Endodermal cell (in vitro differentiated cells): Measurements from ENCODE around the gene FRY. TPM values are rescaled to one million over a fixed set of nuclear protein-coding genes. Genes with fewer than 3 reads are reported as not detected.

ENCODE experiments used
- DNase-seq: peaks from one replicate; pipeline ENCODE4 v3.0.0-alpha.2; 2017
- H3K27ac ChIP-seq: 2 replicates; pipeline ENCODE4 v1.5.1; 2013; ENCODE audit warnings: mild to moderate bottlenecking, low read depth, low read length, moderate library complexity
- H3K27me3 ChIP-seq: 2 replicates; pipeline ENCODE4 v1.6.1; 2013; ENCODE audit warnings: mild to moderate bottlenecking, low read length, moderate library complexity; ENCODE audit not compliant: insufficient read depth, control insufficient read depth, poor library complexity, severe bottlenecking
- H3K36me3 ChIP-seq: 2 replicates; pipeline ENCODE4 v1.7.0; 2013; ENCODE audit warnings: mild to moderate bottlenecking, low read length, moderate library complexity; ENCODE audit not compliant: control insufficient read depth, insufficient read depth
- H3K4me1 ChIP-seq: one replicate; pipeline ENCODE4 v1.7.0; 2013; ENCODE audit warnings: low read length; ENCODE audit not compliant: control insufficient read depth, insufficient read depth
- H3K4me3 ChIP-seq: 2 replicates; pipeline ENCODE4 v1.5.1; 2013; ENCODE audit warnings: mild to moderate bottlenecking, low read length, moderate library complexity
- H3K9ac ChIP-seq: 2 replicates; pipeline ENCODE4 v1.6.1; 2013; ENCODE audit warnings: mild to moderate bottlenecking, low read length, moderate library complexity; ENCODE audit not compliant: poor library complexity, severe bottlenecking; ENCODE audit errors: extremely low read depth
- H3K9me3 ChIP-seq: 2 replicates; pipeline ENCODE4 v1.6.1; 2013; ENCODE audit warnings: mild to moderate bottlenecking, low read length, moderate library complexity; ENCODE audit not compliant: control insufficient read depth
- H3K27ac Mint-ChIP-seq: 2 replicates; pipeline ENCODE4 v1.8.0; 2020; ENCODE audit warnings: mixed read lengths
- H3K27me3 Mint-ChIP-seq: 2 replicates; pipeline ENCODE4 v1.8.0; 2021; ENCODE audit warnings: mild to moderate bottlenecking, mixed read lengths; ENCODE audit not compliant: insufficient read depth
- H3K36me3 Mint-ChIP-seq: 2 replicates; pipeline ENCODE4 v1.8.0; 2020; ENCODE audit warnings: low read depth, mixed read lengths
- H3K4me1 Mint-ChIP-seq: 2 replicates; pipeline ENCODE4 v1.8.0; 2020; ENCODE audit warnings: mixed read lengths
- H3K4me3 Mint-ChIP-seq: 2 replicates; pipeline ENCODE4 v1.8.0; 2020; ENCODE audit warnings: mild to moderate bottlenecking, moderate library complexity, mixed read lengths
- H3K9me3 Mint-ChIP-seq: 2 replicates; pipeline ENCODE4 v1.8.0; 2020; ENCODE audit warnings: mild to moderate bottlenecking, mixed read lengths
- CTCF ChIP-seq: fragments of 200-600 bp; sonication (generic); conservative IDR thresholded peaks from 2 replicates; pipeline ENCODE4 v1.5.0; 2021; ENCODE audit warnings: antibody characterized with exemption, mild to moderate bottlenecking
- WGBS, 2 experiments: methylation state at CpG; one replicate each; pipeline versions ENCODE4 v1.1.5 to v1.1.7; 2013; ENCODE audit warnings: missing lambda C conversion rate in 2 of 2, mixed read lengths in 1 of 2; ENCODE audit not compliant: insufficient coverage in 1 of 2, insufficient read length in 1 of 2; 5-methylcytosine and 5-hydroxymethylcytosine counted together
- total RNA-seq, 2 donors: library from RNA; stranded (reverse); fragmentation: NEBNext Ultra II Directional in 1 of 2; extraction: Animal tissue kit (Norgen Biotek cat#: 25700) in 1 of 2; gene quantifications; 2 replicates in 1 of 2; 3 replicates in 1 of 2; pipeline ENCODE4 v1.2.1, GENCODE V29; 2021

FRY gene
- total RNA-seq, 2 donors from 2014 or later, result 20.1 to 30.8 TPM

GRCh38 chr13:32302461-32302860 lies 270.9 kb downstream of the FRY start:
- Histone ChIP-seq H3K27ac (no peak overlapping the region), H3K9me3 (no peaks in the 10 kb centered on the region), H3K4me3 (no peak overlapping the region), H3K36me3 (no peaks in the 10 kb centered on the region), H3K4me1 (no peaks in the 10 kb centered on the region), H3K9ac (no peak overlapping the region), H3K27me3 (no peaks in the 10 kb centered on the region)
- no peak for TF ChIP-seq CTCF
- Mint-ChIP-seq H3K4me1 (peaks cover 1% of the 10 kb centered on the region), H3K36me3 (no peaks in the 10 kb centered on the region), H3K27ac (no peak overlapping the region), H3K27me3 (no peaks in the 10 kb centered on the region), H3K4me3 (no peak overlapping the region), H3K9me3 (no peaks in the 10 kb centered on the region)
- 78 to 82% methylated on average over 1 to 2 of the region's 2 CpGs for WGBS, 2 experiments
- DNase-seq, result no peak

DNA sequence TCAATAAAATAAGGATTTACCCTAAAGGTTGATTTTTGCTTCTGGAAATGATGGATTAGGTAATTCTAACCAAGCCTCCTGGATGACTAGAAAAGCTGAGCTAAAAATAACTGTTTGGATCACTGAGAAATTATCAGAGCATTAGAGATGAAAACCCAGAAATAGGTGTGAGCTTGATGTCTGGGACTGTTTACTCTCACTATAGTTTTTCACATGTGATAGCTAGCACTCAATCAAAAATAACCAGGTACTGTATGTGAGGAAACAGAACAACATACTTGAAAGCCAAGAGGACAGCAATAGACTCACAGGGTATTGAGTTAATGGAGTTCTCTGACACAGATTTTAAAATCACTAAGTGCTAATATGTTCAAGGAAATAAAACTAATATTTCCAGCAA lies 274.1 kb downstream of the FRY start:
- no peak for DNase-seq
- Mint-ChIP-seq H3K4me3 (no peak overlapping the region), H3K4me1 (no peaks in the 10 kb centered on the region), H3K36me3 (no peaks in the 10 kb centered on the region), H3K9me3 (no peaks in the 10 kb centered on the region), H3K27ac (no peak overlapping the region), H3K27me3 (no peaks in the 10 kb centered on the region)
- H3K9me3 ChIP-seq, result no peaks in the 10 kb centered on the region
- no peaks in the 10 kb centered on the region for H3K27me3 ChIP-seq
- TF ChIP-seq CTCF, result no peak
- H3K27ac ChIP-seq, result no peak overlapping the region
- H3K4me1 ChIP-seq, result no peaks in the 10 kb centered on the region
- no peak overlapping the region for H3K9ac ChIP-seq
- H3K4me3 ChIP-seq, result no peak overlapping the region
- no peaks in the 10 kb centered on the region for H3K36me3 ChIP-seq

DNA sequence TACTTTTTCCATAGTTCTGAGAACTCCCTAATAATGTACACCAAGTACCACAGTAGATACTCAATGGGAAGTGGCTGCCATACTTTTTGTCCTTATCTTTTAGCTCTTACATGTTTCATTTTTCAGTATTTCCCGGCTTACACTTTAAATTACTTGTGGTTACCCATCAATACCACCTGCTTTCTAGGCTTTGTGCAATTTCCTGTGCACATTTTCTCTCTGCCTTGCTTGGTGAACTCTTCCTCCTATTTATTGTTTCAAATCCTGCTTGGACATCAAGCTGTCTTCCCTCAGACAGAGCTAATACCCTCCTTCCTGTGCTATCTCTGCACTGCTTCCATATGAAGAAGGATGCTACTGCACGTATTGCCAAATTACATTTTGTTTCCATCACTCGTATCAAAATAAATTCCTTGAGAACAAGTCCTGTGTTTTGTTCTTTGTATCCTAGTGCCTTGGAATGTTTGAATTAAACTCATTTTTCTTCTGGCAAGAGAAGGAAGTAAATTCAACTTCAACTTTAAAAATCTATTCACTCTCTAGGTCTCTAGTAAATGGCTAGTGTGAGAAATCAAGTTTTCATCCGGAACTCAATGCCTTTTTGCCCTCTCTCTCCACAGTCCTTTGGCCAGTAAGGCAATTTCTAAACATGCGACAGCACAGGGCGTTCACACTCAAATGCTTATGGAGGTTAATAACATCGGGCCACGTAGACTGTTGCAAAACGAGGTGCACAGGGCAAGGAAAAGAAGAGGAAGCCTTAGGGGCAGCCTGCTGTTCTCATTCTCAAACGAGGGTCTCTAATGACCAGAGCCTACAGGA lies 277.9 kb downstream of the FRY start:
- no peaks in the 10 kb centered on the region for H3K9me3 ChIP-seq
- no peaks in the 10 kb centered on the region for H3K9me3 Mint-ChIP-seq
- no peak for DNase-seq
- H3K27ac ChIP-seq, result no peak overlapping the region
- no peak overlapping the region for H3K4me3 Mint-ChIP-seq
- no peaks in the 10 kb centered on the region for H3K36me3 Mint-ChIP-seq
- H3K27ac Mint-ChIP-seq, result no peak overlapping the region
- H3K4me1 Mint-ChIP-seq, result no peaks in the 10 kb centered on the region
- no peak overlapping the region for H3K4me3 ChIP-seq
- H3K27me3 Mint-ChIP-seq, result no peaks in the 10 kb centered on the region
- WGBS, 2 experiments, result 78 to 79% methylated on average over 8 to 10 of the region's 10 CpGs
- no peak overlapping the region for H3K9ac ChIP-seq
- no peaks in the 10 kb centered on the region for H3K4me1 ChIP-seq
- H3K36me3 ChIP-seq, result no peaks in the 10 kb centered on the region
- TF ChIP-seq CTCF, result no peak
- H3K27me3 ChIP-seq, result no peaks in the 10 kb centered on the region
